ENCODE results near the gene ST6GAL1. TPM values are rescaled to one million over a fixed set of nuclear protein-coding genes. Genes with fewer than 3 reads are reported as not detected.
"Not testable (repeated sequence)": the region's sequence is repeated elsewhere in the genome, so short reads cannot be mapped to it uniquely, and the experiment has no call there.

Gene ST6GAL1
- 16.7 TPM for total RNA-seq

DNA sequence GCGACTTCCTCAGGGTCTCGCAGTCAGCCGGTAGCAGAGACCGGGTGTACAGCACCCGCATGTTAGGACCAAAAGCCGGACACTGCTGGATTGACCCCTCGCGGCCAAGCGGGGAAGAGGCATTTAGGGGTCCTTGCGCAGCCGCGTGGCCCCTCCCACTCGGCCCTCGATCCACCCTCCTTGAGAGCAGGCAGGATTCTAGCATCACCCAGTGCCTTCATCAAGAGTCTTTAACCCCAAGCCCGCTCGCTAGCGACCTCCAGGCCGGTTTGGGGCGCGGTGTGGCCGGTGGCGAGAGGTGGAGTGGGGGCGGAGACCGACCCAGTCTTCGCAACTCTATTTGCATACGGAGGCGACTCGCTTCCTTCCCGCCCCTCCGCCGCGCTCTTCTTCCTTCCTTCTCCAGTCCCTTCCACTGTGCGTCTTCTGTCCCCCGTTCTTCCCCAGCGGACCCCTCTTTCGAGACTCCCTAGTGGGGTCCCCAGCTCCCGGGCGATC is at the start of gene ST6GAL1:
ST6GAL1 (plus strand) TSS at position 384 of the 498 bp plus-strand sequence. CDS start 112,178 bp downstream, outside the sequence.
- H3K9me3 ChIP-seq (ENCODE audit: control insufficient read depth in 3 of 3, low read length in 3 of 3) = no peaks in the 10 kb centered on the region
- H3K27ac ChIP-seq (ENCODE audit: low read depth, low read length) = peak within 1 kb of the TSS; percentile 81
- H3K9ac ChIP-seq (ENCODE audit: low read depth in 1 of 3, low read length in 3 of 3) = peak within 1 kb of the TSS; percentile 67 to 97 (median 84)
- H3K36me3 ChIP-seq (ENCODE audit: control insufficient read depth in 3 of 3, insufficient read depth in 3 of 3, low read length in 3 of 3) = peaks cover 0 to 2% (median 2%) of the 10 kb centered on the region in 3 donors
- no peaks in the 10 kb centered on the region for H3K27me3 ChIP-seq (ENCODE audit: control insufficient read depth in 3 of 3, insufficient read depth in 3 of 3, low read length in 3 of 3)
- peaks cover 28 to 44% (median 32%) of the 10 kb centered on the region in 3 donors for H3K4me1 ChIP-seq (ENCODE audit: control insufficient read depth in 3 of 3, insufficient read depth in 3 of 3, low read length in 3 of 3)
- peak within 1 kb of the TSS; percentile 69 to 85 (median 85) for H3K4me3 ChIP-seq (ENCODE audit: low read length in 3 of 3)

- Histone ChIP-seq H3K4me3 (ENCODE audit: low read length in 3 of 3) (no peak overlapping the region), H3K4me1 (ENCODE audit: control insufficient read depth in 3 of 3, insufficient read depth in 3 of 3, low read length in 3 of 3) (no peaks in the 10 kb centered on the region), H3K36me3 (ENCODE audit: control insufficient read depth in 3 of 3, insufficient read depth in 3 of 3, low read length in 3 of 3) (no peaks in the 10 kb centered on the region), H3K9ac (ENCODE audit: low read depth in 1 of 3, low read length in 3 of 3) (no peak overlapping the region), H3K27ac (ENCODE audit: low read depth, low read length) (no peak overlapping the region), H3K9me3 (ENCODE audit: control insufficient read depth in 3 of 3, low read length in 3 of 3) (no peaks in the 10 kb centered on the region), H3K27me3 (ENCODE audit: control insufficient read depth in 3 of 3, insufficient read depth in 3 of 3, low read length in 3 of 3) (no peaks in the 10 kb centered on the region)
Measured at GRCh38 chr3:186882150-186882524, 48.2 kb upstream of the ST6GAL1 start.

GRCh38 chr3:186882881-186883685 is 47.2 kb upstream of the ST6GAL1 start:
- Histone ChIP-seq H3K9me3 (ENCODE audit: control insufficient read depth in 3 of 3, low read length in 3 of 3) (no peaks in the 10 kb centered on the region), H3K9ac (ENCODE audit: low read depth in 1 of 3, low read length in 3 of 3) (no peak overlapping the region), H3K36me3 (ENCODE audit: control insufficient read depth in 3 of 3, insufficient read depth in 3 of 3, low read length in 3 of 3) (no peaks in the 10 kb centered on the region), H3K27ac (ENCODE audit: low read depth, low read length) (no peak overlapping the region), H3K4me3 (ENCODE audit: low read length in 3 of 3) (no peak overlapping the region), H3K27me3 (ENCODE audit: control insufficient read depth in 3 of 3, insufficient read depth in 3 of 3, low read length in 3 of 3) (no peaks in the 10 kb centered on the region), H3K4me1 (ENCODE audit: control insufficient read depth in 3 of 3, insufficient read depth in 3 of 3, low read length in 3 of 3) (no peaks in the 10 kb centered on the region)

DNA sequence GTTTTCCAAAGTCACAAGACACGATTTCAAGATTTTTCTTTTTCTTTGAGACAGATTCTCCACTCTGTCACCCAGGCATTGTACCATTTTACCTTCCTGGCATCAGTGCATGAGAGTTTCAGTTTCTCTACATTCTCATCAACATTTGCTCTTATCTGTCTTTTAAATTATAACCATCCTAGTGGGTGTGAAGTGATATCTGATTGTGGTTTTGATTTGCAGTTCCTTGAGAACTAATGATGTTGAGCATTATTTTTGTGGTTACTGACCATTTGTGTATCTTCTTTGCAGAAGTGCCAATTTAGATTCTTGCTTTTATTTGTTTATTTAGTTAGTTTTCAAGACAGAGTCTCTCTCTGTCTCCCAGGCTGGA is 46.7 kb upstream of the ST6GAL1 start:
- Histone ChIP-seq H3K9ac (ENCODE audit: low read depth in 1 of 3, low read length in 3 of 3) (no peak overlapping the region), H3K27ac (ENCODE audit: low read depth, low read length) (no peak overlapping the region), H3K9me3 (ENCODE audit: control insufficient read depth in 3 of 3, low read length in 3 of 3) (no peaks in the 10 kb centered on the region), H3K4me3 (ENCODE audit: low read length in 3 of 3) (no peak overlapping the region), H3K36me3 (ENCODE audit: control insufficient read depth in 3 of 3, insufficient read depth in 3 of 3, low read length in 3 of 3) (no peaks in the 10 kb centered on the region), H3K4me1 (ENCODE audit: control insufficient read depth in 3 of 3, insufficient read depth in 3 of 3, low read length in 3 of 3) (peaks cover 0 to 4% (median 4%) of the 10 kb centered on the region in 3 donors), H3K27me3 (ENCODE audit: control insufficient read depth in 3 of 3, insufficient read depth in 3 of 3, low read length in 3 of 3) (no peaks in the 10 kb centered on the region)

DNA sequence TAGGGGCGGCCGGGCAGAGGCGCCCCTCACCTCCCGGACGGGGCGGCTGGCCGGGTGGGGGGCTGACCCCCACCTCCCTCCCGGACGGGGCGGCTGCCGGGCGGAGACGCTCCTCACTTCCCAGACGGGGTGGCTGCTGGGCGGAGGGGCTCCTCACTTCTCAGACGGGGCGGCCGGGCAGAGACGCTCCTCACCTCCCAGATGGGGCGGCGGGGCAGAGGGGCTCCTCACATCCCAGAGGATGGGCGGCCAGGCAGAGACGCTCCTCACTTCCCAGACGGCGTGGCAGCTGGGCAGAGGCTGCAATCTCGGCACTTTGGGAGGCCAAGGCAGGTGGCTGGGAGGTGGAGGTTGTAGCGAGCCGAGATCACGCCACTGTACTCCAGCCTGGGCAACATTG is 45.5 kb upstream of the ST6GAL1 start:
- not testable (repeated sequence) for H3K36me3 ChIP-seq (ENCODE audit: control insufficient read depth in 3 of 3, insufficient read depth in 3 of 3, low read length in 3 of 3); H3K27me3 ChIP-seq (ENCODE audit: control insufficient read depth in 3 of 3, insufficient read depth in 3 of 3, low read length in 3 of 3); H3K27ac ChIP-seq (ENCODE audit: low read depth, low read length); H3K4me3 ChIP-seq (ENCODE audit: low read length in 3 of 3); H3K9me3 ChIP-seq (ENCODE audit: control insufficient read depth in 3 of 3, low read length in 3 of 3); H3K9ac ChIP-seq (ENCODE audit: low read depth in 1 of 3, low read length in 3 of 3); H3K4me1 ChIP-seq (ENCODE audit: control insufficient read depth in 3 of 3, insufficient read depth in 3 of 3, low read length in 3 of 3)

- no peaks in the 10 kb centered on the region for H3K27me3 ChIP-seq (ENCODE audit: control insufficient read depth in 3 of 3, insufficient read depth in 3 of 3, low read length in 3 of 3)
- H3K4me3 ChIP-seq (ENCODE audit: low read length in 3 of 3) = no peak overlapping the region
- no peak overlapping the region for H3K27ac ChIP-seq (ENCODE audit: low read depth, low read length)
- H3K4me1 ChIP-seq (ENCODE audit: control insufficient read depth in 3 of 3, insufficient read depth in 3 of 3, low read length in 3 of 3) = peaks cover 0 to 9% (median 6%) of the 10 kb centered on the region in 3 donors
- H3K9ac ChIP-seq (ENCODE audit: low read depth in 1 of 3, low read length in 3 of 3) = no peak overlapping the region
- H3K36me3 ChIP-seq (ENCODE audit: control insufficient read depth in 3 of 3, insufficient read depth in 3 of 3, low read length in 3 of 3) = no peaks in the 10 kb centered on the region
- H3K9me3 ChIP-seq (ENCODE audit: control insufficient read depth in 3 of 3, low read length in 3 of 3) = no peaks in the 10 kb centered on the region
Measured at GRCh38 chr3:186886202-186886981, 43.9 kb upstream of the ST6GAL1 start.

- H3K36me3 ChIP-seq (ENCODE audit: control insufficient read depth in 3 of 3, insufficient read depth in 3 of 3, low read length in 3 of 3); H3K4me3 ChIP-seq (ENCODE audit: low read length in 3 of 3); H3K9me3 ChIP-seq (ENCODE audit: control insufficient read depth in 3 of 3, low read length in 3 of 3); H3K9ac ChIP-seq (ENCODE audit: low read depth in 1 of 3, low read length in 3 of 3); H3K27ac ChIP-seq (ENCODE audit: low read depth, low read length); H3K27me3 ChIP-seq (ENCODE audit: control insufficient read depth in 3 of 3, insufficient read depth in 3 of 3, low read length in 3 of 3); H3K4me1 ChIP-seq (ENCODE audit: control insufficient read depth in 3 of 3, insufficient read depth in 3 of 3, low read length in 3 of 3): not testable (repeated sequence)
Measured at GRCh38 chr3:186887507-186887938, 42.8 kb upstream of the ST6GAL1 start.

- peak overlapping the region; percentile 33 to 59 (median 45) for H3K9ac ChIP-seq (ENCODE audit: low read depth in 1 of 3, low read length in 3 of 3)
- no peaks in the 10 kb centered on the region for H3K36me3 ChIP-seq (ENCODE audit: control insufficient read depth in 3 of 3, insufficient read depth in 3 of 3, low read length in 3 of 3)
- no peaks in the 10 kb centered on the region for H3K9me3 ChIP-seq (ENCODE audit: control insufficient read depth in 3 of 3, low read length in 3 of 3)
- H3K27ac ChIP-seq (ENCODE audit: low read depth, low read length) = peak overlapping the region; percentile 25
- peak overlapping the region in 1 of 3 donors; percentile 41 for H3K4me3 ChIP-seq (ENCODE audit: low read length in 3 of 3)
- H3K27me3 ChIP-seq (ENCODE audit: control insufficient read depth in 3 of 3, insufficient read depth in 3 of 3, low read length in 3 of 3) = no peaks in the 10 kb centered on the region
- H3K4me1 ChIP-seq (ENCODE audit: control insufficient read depth in 3 of 3, insufficient read depth in 3 of 3, low read length in 3 of 3) = peaks cover 0 to 9% (median 6%) of the 10 kb centered on the region in 3 donors
Measured at GRCh38 chr3:186888569-186888968, 41.8 kb upstream of the ST6GAL1 start.

- H3K4me1 ChIP-seq (ENCODE audit: control insufficient read depth in 3 of 3, insufficient read depth in 3 of 3, low read length in 3 of 3); H3K4me3 ChIP-seq (ENCODE audit: low read length in 3 of 3); H3K36me3 ChIP-seq (ENCODE audit: control insufficient read depth in 3 of 3, insufficient read depth in 3 of 3, low read length in 3 of 3); H3K27me3 ChIP-seq (ENCODE audit: control insufficient read depth in 3 of 3, insufficient read depth in 3 of 3, low read length in 3 of 3); H3K9ac ChIP-seq (ENCODE audit: low read depth in 1 of 3, low read length in 3 of 3); H3K9me3 ChIP-seq (ENCODE audit: control insufficient read depth in 3 of 3, low read length in 3 of 3); H3K27ac ChIP-seq (ENCODE audit: low read depth, low read length): not testable (repeated sequence)
Measured at GRCh38 chr3:186889698-186890097, 40.6 kb upstream of the ST6GAL1 start.

- H3K9ac ChIP-seq (ENCODE audit: low read depth in 1 of 3, low read length in 3 of 3) = no peak overlapping the region
- no peaks in the 10 kb centered on the region for H3K9me3 ChIP-seq (ENCODE audit: control insufficient read depth in 3 of 3, low read length in 3 of 3)
- H3K4me3 ChIP-seq (ENCODE audit: low read length in 3 of 3) = no peak overlapping the region
- H3K36me3 ChIP-seq (ENCODE audit: control insufficient read depth in 3 of 3, insufficient read depth in 3 of 3, low read length in 3 of 3) = no peaks in the 10 kb centered on the region
- no peaks in the 10 kb centered on the region for H3K27me3 ChIP-seq (ENCODE audit: control insufficient read depth in 3 of 3, insufficient read depth in 3 of 3, low read length in 3 of 3)
- H3K4me1 ChIP-seq (ENCODE audit: control insufficient read depth in 3 of 3, insufficient read depth in 3 of 3, low read length in 3 of 3) = peaks cover 0 to 9% (median 6%) of the 10 kb centered on the region in 3 donors
- no peak overlapping the region for H3K27ac ChIP-seq (ENCODE audit: low read depth, low read length)
Measured at GRCh38 chr3:186890911-186891310, 39.4 kb upstream of the ST6GAL1 start.

All from skeletal muscle tissue (tissue), 4 donors.